Neutrophil (primary cell): Measurements from ENCODE around the gene ITIH5.

ENCODE experiments used
- H3K27ac ChIP-seq: fragments of 200-600 bp; sonication (generic); 2 replicates; pipeline ENCODE4 v1.5.1; 2016; ENCODE audit warnings: mild to moderate bottlenecking, moderate library complexity
- H3K27me3 ChIP-seq: fragments of 200-600 bp; sonication (generic); 2 replicates; pipeline ENCODE4 v1.6.0; 2016; ENCODE audit warnings: mild to moderate bottlenecking
- H3K36me3 ChIP-seq: fragments of 200-600 bp; sonication (generic); 2 replicates; pipeline ENCODE4 v1.5.1; 2017
- H3K4me1 ChIP-seq, 2 experiments: fragments of 200-600 bp in 1 of 2; sonication (generic) in 1 of 2; 1 replicate in 1 of 2; 2 replicates in 1 of 2; pipeline versions ENCODE4 v1.5.1 to v1.6.1; 2013 to 2016; ENCODE audit warnings: low read depth in 1 of 2, low read length in 1 of 2, mild to moderate bottlenecking in 1 of 2, moderate library complexity in 1 of 2; ENCODE audit not compliant: control insufficient read depth in 1 of 2, insufficient read depth in 1 of 2
- H3K4me3 ChIP-seq, 2 experiments: fragments of 200-600 bp in 1 of 2; sonication (generic) in 1 of 2; 1 replicate in 1 of 2; 2 replicates in 1 of 2; pipeline ENCODE4 v1.5.1; 2013 to 2016; ENCODE audit warnings: low read depth in 1 of 2, low read length in 1 of 2, mild to moderate bottlenecking in 1 of 2, moderate library complexity in 1 of 2
- H3K9me3 ChIP-seq: fragments of 200-600 bp; sonication (generic); 2 replicates; pipeline ENCODE4 v1.5.1; 2016
- TF ChIP-seq, protein P1 (sequence below): fragments of 200-600 bp; sonication (generic); IDR thresholded peaks from 2 replicates; pipeline ENCODE4 v1.5.1; 2016; ENCODE audit warnings: antibody characterized with exemption

Gene ITIH5

DNA sequence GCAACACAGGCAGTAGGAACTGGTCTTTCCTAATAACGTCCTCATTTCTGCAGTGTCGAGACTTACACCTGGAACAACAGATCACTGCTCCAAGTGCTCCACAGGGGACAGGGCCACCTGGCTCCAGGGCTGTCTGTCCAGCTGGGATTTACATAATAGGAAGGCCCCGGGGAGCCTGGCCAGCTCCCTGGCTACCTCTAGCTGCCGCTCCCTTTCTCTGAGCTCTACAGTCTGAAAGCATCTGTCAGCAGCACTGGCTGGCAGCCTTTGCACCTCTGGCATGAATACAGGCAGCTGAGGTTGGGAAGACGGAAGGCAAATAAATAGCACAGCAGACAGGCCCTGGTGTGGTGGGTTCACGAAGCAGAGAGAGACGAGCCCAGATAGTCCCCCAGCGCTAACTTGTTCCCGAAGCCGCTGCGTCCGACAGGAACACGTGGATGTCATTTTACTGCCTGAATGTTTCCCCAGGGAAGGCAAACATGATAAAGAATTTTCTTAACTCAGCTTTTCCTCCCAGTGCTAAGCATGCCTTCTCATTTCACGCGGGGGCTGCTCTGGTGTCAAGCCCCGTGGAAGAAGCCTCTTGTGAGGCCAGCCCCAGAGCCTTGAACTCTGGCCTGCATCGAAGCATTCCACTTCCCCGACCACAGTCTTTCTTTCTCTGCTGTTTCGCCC is 105.4 kb downstream of the ITIH5 start:
- Histone ChIP-seq H3K9me3 (no peaks in the 10 kb centered on the region), H3K27ac (no peak overlapping the region), H3K4me1 (no peaks in the 10 kb centered on the region), H3K4me3 (no peak overlapping the region), H3K36me3 (no peaks in the 10 kb centered on the region), H3K27me3 (no peaks in the 10 kb centered on the region)
- TF ChIP-seq, protein P1, sequence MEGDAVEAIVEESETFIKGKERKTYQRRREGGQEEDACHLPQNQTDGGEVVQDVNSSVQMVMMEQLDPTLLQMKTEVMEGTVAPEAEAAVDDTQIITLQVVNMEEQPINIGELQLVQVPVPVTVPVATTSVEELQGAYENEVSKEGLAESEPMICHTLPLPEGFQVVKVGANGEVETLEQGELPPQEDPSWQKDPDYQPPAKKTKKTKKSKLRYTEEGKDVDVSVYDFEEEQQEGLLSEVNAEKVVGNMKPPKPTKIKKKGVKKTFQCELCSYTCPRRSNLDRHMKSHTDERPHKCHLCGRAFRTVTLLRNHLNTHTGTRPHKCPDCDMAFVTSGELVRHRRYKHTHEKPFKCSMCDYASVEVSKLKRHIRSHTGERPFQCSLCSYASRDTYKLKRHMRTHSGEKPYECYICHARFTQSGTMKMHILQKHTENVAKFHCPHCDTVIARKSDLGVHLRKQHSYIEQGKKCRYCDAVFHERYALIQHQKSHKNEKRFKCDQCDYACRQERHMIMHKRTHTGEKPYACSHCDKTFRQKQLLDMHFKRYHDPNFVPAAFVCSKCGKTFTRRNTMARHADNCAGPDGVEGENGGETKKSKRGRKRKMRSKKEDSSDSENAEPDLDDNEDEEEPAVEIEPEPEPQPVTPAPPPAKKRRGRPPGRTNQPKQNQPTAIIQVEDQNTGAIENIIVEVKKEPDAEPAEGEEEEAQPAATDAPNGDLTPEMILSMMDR = no peak

- Histone ChIP-seq H3K27ac (no peak overlapping the region), H3K27me3 (no peaks in the 10 kb centered on the region), H3K4me3 (no peak overlapping the region), H3K36me3 (no peaks in the 10 kb centered on the region), H3K9me3 (no peaks in the 10 kb centered on the region), H3K4me1 (no peaks in the 10 kb centered on the region)
- TF ChIP-seq, protein P1 = no peak
Measured at GRCh38 chr10:7560519-7560918, 106.2 kb downstream of the ITIH5 start.

GRCh38 chr10:7559386-7559785 is 107.4 kb downstream of the ITIH5 start:
- no peak overlapping the region for H3K27ac ChIP-seq
- no peaks in the 10 kb centered on the region for H3K9me3 ChIP-seq
- H3K4me1 ChIP-seq = no peaks in the 10 kb centered on the region
- H3K36me3 ChIP-seq = no peaks in the 10 kb centered on the region
- TF ChIP-seq, protein P1 = no peak
- H3K27me3 ChIP-seq = no peaks in the 10 kb centered on the region
- H3K4me3 ChIP-seq = no peak overlapping the region

GRCh38 chr10:7558036-7558435 is 108.7 kb downstream of the ITIH5 start:
- no peak overlapping the region for H3K27ac ChIP-seq
- TF ChIP-seq, protein P1 = no peak
- no peaks in the 10 kb centered on the region for H3K27me3 ChIP-seq
- H3K36me3 ChIP-seq = no peaks in the 10 kb centered on the region
- no peaks in the 10 kb centered on the region for H3K4me1 ChIP-seq
- no peak overlapping the region for H3K4me3 ChIP-seq
- H3K9me3 ChIP-seq = no peaks in the 10 kb centered on the region

DNA sequence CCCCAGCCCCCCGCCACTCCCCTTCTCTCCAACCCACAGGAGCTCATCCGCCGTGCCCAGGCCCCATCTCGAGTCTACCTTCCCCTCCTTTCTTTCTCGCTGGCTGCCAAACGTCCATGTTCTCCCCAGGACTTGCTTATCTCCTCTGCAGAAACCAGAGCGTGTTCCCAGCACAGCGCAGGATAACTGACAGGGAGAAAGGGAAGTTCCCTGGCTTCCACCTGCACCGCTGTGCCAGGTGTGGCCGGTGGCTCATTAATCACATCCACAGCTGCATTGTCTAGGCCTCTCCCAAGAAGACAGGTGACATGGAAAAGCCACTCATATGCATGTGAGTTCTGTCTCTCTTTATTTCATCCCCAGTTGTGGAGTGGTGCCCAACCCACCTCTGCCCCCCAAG is 113.2 kb downstream of the ITIH5 start:
- Histone ChIP-seq H3K27me3 (no peaks in the 10 kb centered on the region), H3K9me3 (no peaks in the 10 kb centered on the region), H3K27ac (no peak overlapping the region), H3K4me1 (no peaks in the 10 kb centered on the region), H3K4me3 (no peak overlapping the region), H3K36me3 (no peaks in the 10 kb centered on the region)
- TF ChIP-seq, protein P1 = no peak
